ENCODE results near the gene NFIL3.
"Not testable (repeated sequence)": the region's sequence is repeated elsewhere in the genome, so short reads cannot be mapped to it uniquely, and the experiment has no call there.

NFIL3 gene

DNA sequence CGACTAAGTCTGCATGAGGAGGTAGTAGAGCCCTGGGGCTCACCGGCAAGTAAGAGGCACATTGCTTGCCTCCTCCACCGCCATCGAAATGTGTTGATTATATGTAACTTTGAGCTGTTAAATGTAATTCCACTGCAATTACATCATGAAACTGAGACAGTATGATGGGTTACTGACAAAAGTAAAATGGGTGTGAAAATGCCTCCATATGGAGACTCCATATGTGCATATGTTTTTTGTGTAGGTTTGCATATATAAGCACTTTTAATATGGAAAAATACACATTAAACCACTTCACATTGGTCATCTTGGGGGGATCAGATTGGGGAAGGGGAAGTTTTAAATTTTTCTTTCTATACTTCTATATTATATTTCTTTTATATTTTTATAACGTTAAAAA is 29.8 kb downstream of the NFIL3 start:
- no peaks in the 10 kb centered on the region for H3K27me3 ChIP-seq
- peaks cover 0 to 6% (median 0%) of the 10 kb centered on the region in 11 experiments; a peak in 2 of 22 replicates for H3K9me3 ChIP-seq (replicated peaks in 1 of 11)
- H3K4me1 ChIP-seq, result peaks cover 0 to 23% (median 0%) of the 10 kb centered on the region in 10 experiments; a peak in 7 of 20 replicates
- H3K4me3 ChIP-seq, result no peak overlapping the region
- H3K36me3 ChIP-seq, result no peaks in the 10 kb centered on the region
- H3K9ac ChIP-seq, result no peak overlapping the region
- no peaks in the 10 kb centered on the region for H4K20me1 ChIP-seq
- H3K4me2 ChIP-seq, result no peak overlapping the region
- TF ChIP-seq Cebpa-rat (IDR thresholded peaks at IDR 0.05), result no peak
- H3K27ac ChIP-seq, result no peak overlapping the region

DNA sequence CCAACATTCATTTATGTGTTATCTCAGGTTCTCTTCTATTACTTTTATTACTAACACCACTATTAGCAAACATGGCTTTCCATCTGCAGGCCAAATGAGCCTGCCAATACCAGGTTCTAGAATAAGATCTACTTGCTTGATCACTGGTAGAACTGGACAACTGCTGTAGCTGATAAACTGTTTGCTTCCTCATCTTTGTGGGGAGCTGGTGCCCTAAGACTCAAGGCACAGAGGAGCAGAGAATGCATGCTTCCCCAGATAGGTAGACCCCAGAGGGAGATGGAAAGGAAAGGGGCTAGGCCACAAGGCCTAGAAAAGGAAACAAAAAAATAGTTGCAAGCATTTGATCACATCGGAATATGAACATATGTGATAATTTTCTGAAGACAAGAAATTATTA is 31.2 kb downstream of the NFIL3 start:
- H3K9me3 ChIP-seq (replicated peaks in 1 of 11), result peaks cover 0 to 6% (median 0%) of the 10 kb centered on the region in 11 experiments; a peak in 2 of 22 replicates

DNA sequence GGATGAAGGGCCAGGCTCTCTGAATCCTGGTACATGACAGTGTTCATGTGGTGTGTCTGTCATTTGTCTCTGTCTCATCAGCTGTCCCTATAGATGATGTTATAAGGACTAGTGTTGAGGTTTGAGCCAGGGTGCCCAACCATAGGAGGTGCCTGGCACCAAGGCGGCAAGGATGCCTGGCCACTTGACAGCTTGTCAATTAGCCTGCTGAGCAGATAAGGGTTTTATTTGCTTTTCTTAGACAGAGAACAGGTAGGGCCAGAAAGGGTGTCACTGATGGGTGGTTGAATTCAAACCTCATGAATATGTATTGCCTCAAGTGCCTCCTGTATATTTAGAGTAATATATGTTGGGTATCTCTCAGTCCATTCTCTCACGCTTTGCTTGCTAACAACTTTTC is 31.8 kb downstream of the NFIL3 start:
- Histone ChIP-seq H3K4me2 (no peak overlapping the region), H3K9ac (no peak overlapping the region), H3K27me3 (no peaks in the 10 kb centered on the region), H3K27ac (no peak overlapping the region), H3K36me3 (no peaks in the 10 kb centered on the region), H3K4me3 (no peak overlapping the region), H4K20me1 (no peaks in the 10 kb centered on the region), H3K9me3 (replicated peaks in 1 of 11) (peaks cover 0 to 6% (median 0%) of the 10 kb centered on the region in 11 experiments; a peak in 2 of 22 replicates), H3K4me1 (peaks cover 0 to 23% (median 0%) of the 10 kb centered on the region in 10 experiments; a peak in 7 of 20 replicates)
- no peak for TF ChIP-seq Cebpa-rat (IDR thresholded peaks at IDR 0.05)

More for the DNA sequence above, 31.2 kb downstream of the NFIL3 start:
- Histone ChIP-seq H3K9ac (no peak overlapping the region), H4K20me1 (no peaks in the 10 kb centered on the region), H3K36me3 (no peaks in the 10 kb centered on the region), H3K4me3 (no peak overlapping the region), H3K27ac (no peak overlapping the region), H3K4me1 (peaks cover 0 to 23% (median 0%) of the 10 kb centered on the region in 10 experiments; a peak in 7 of 20 replicates), H3K4me2 (no peak overlapping the region), H3K27me3 (no peaks in the 10 kb centered on the region)
- no peak for TF ChIP-seq Cebpa-rat (IDR thresholded peaks at IDR 0.05)

DNA sequence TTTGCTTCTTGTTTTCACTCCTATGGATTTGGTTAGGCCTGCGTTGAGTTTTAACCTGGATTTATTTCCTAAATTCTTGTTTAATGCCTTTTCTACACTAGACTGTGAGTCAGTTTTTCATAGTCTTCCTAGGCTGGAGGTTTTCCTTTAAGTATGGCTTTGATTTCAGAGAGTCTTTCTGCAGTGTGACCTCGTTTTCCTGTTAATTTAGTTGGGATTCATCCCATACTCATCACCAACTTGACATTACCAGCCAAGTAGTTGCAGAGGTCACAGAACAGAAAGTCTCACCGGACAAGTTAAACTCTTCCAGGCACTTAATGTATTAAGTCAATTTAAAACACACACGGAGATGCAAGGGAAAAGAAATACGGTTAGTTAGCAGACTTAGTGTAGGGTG is 32.2 kb downstream of the NFIL3 start:
- Histone ChIP-seq H3K36me3 (no peaks in the 10 kb centered on the region), H4K20me1 (no peaks in the 10 kb centered on the region), H3K9me3 (replicated peaks in 1 of 11) (peaks cover 0 to 6% (median 0%) of the 10 kb centered on the region in 11 experiments; a peak in 2 of 22 replicates), H3K4me1 (peaks cover 0 to 21% (median 0%) of the 10 kb centered on the region in 10 experiments; a peak in 7 of 20 replicates), H3K4me3 (no peak overlapping the region), H3K27me3 (no peaks in the 10 kb centered on the region), H3K4me2 (no peak overlapping the region), H3K9ac (no peak overlapping the region), H3K27ac (no peak overlapping the region)
- TF ChIP-seq Cebpa-rat (IDR thresholded peaks at IDR 0.05), result no peak

DNA sequence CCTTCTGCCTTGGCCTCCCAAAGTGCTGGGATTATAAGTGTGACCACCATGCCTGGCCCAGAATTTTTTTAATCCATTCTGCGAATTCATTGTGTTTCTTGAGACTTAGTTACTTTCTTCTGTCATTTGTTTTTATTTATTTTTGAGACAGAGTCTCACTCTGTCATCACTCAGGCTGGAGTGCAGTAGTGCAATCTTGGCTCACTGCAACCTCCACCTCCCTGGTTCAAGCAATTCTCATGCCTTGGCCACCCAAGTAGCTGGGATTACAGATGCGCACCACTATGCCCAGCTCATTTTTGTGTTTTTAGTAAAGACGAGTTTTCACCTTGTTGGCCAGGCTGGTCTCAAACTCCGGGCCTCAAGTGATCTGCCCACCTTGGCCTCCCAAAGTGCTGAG is 33.9 kb downstream of the NFIL3 start:
- not testable (repeated sequence) for H3K9ac ChIP-seq; H3K36me3 ChIP-seq; H3K4me1 ChIP-seq; H3K4me3 ChIP-seq; H4K20me1 ChIP-seq; H3K27me3 ChIP-seq; H3K4me2 ChIP-seq; H3K9me3 ChIP-seq (replicated peaks in 1 of 11); H3K27ac ChIP-seq

DNA sequence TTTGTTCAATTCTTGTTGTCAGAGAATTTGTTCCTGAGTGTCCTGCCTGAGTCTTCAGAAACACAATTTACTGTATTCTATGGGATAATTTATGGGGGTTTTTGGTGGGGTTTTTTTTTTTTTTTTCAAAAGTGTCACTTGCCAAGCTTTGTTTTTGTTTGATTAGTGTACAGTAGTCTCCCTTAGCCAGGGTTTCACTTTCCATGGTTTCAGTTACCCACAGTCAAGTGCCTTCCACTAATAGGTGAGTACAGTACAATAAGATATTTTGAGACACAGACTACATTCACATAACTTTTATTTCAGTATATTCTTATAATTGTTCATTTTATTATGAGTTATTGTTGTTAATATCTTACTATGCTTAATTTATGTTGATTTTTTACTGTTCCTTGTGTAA is 36.9 kb downstream of the NFIL3 start:
- Histone ChIP-seq H3K9ac (no peak overlapping the region), H3K27me3 (no peaks in the 10 kb centered on the region), H3K4me2 (no peak overlapping the region), H3K4me3 (no peak overlapping the region), H4K20me1 (no peaks in the 10 kb centered on the region), H3K36me3 (no peaks in the 10 kb centered on the region), H3K4me1 (0 out of 20 replicates have a peak, but pooled peaks cover 0 to 7% (median 0%) of the 10 kb centered on the region in 10 experiments), H3K9me3 (replicated peaks in 1 of 11) (peaks cover 0 to 6% (median 0%) of the 10 kb centered on the region in 11 experiments; a peak in 2 of 22 replicates), H3K27ac (no peak overlapping the region)
- TF ChIP-seq Cebpa-rat (IDR thresholded peaks at IDR 0.05), result no peak

DNA sequence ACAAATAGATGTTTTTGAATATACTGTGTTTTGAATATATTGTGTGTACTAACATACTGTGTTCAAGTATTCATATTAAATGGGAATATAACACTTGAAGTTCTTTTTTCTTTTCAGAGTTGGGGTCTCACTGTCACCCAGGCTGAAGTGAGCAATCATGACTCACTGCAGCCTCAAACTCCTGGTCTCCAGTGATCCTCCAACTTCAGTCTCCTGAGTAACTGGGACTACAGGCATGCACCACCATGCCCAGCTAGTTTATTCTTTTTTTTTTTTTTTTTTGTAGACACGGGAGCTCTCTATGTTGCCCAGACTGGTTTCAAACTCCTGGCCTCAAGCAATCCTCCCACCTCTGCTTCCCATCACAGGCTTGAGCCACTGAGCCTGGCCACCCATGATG is 38.7 kb downstream of the NFIL3 start:
- no peak for TF ChIP-seq Cebpa-rat (IDR thresholded peaks at IDR 0.05)
- Histone ChIP-seq H3K36me3 (no peaks in the 10 kb centered on the region), H3K27ac (no peak overlapping the region), H4K20me1 (no peaks in the 10 kb centered on the region), H3K4me1 (0 out of 20 replicates have a peak, but pooled peaks cover 0 to 7% (median 0%) of the 10 kb centered on the region in 10 experiments), H3K4me2 (no peak overlapping the region), H3K4me3 (no peak overlapping the region), H3K9me3 (replicated peaks in 1 of 11) (peaks cover 0 to 6% (median 0%) of the 10 kb centered on the region in 11 experiments; a peak in 2 of 22 replicates), H3K9ac (no peak overlapping the region), H3K27me3 (no peaks in the 10 kb centered on the region)

DNA sequence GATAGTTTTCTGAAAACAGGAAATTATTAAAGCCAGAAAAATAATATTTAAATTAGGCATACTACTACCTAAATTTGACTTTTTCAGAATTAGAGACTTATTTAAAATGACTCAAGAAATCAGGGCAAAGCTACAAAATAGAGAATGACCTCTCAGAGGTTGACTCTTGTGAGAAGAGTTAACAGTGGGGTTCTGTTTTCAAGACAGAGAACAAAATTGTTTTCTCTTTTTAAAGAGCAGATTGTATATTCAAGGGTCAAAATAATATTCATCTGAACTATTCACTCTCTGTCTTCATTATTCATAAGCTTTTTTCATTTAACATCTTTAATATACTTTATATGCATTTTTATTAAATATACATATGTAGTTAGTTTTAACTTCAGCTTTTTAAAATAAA is 40.1 kb downstream of the NFIL3 start:
- H3K36me3 ChIP-seq, result no peaks in the 10 kb centered on the region
- H3K27ac ChIP-seq, result no peak overlapping the region
- H3K4me3 ChIP-seq, result no peak overlapping the region
- no peaks in the 10 kb centered on the region for H4K20me1 ChIP-seq
- TF ChIP-seq Cebpa-rat (IDR thresholded peaks at IDR 0.05), result no peak
- 0 out of 20 replicates have a peak, but pooled peaks cover 0 to 7% (median 0%) of the 10 kb centered on the region in 10 experiments for H3K4me1 ChIP-seq
- no peak overlapping the region for H3K4me2 ChIP-seq
- H3K9me3 ChIP-seq (replicated peaks in 1 of 11), result peaks cover 0 to 4% (median 2%) of the 10 kb centered on the region in 11 experiments; a peak in 7 of 22 replicates
- H3K27me3 ChIP-seq, result no peaks in the 10 kb centered on the region
- no peak overlapping the region for H3K9ac ChIP-seq

DNA sequence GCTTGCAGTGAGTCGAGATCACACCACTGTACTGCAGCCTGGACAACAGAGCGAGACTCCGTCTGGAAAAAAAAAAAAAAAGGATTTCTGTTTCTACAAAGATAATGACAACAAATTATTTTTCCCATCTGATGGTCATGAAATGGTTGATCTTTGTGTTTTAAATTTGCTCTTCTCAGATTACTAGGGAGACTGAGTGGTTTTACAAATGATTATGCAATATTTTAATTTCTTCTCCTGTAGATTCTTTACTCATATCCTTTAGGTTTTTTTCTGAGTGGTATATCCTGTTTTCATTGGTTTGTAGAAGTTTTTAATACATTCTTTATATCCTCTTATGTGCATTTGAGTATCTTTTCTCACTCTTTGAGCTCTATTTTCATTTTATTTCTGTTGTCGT is 41.3 kb downstream of the NFIL3 start:
- Histone ChIP-seq H3K4me2 (no peak overlapping the region; a peak in 1 of 22 replicates), H3K9ac (no peak overlapping the region), H3K4me1 (0 out of 20 replicates have a peak, but pooled peaks cover 0 to 7% (median 0%) of the 10 kb centered on the region in 10 experiments), H3K36me3 (no peaks in the 10 kb centered on the region), H3K4me3 (no peak overlapping the region), H3K27me3 (no peaks in the 10 kb centered on the region), H3K27ac (no peak overlapping the region), H4K20me1 (no peaks in the 10 kb centered on the region), H3K9me3 (replicated peaks in 1 of 11) (peaks cover 9 to 17% (median 15%) of the 10 kb centered on the region in 11 experiments)
- TF ChIP-seq Cebpa-rat (IDR thresholded peaks at IDR 0.05), result no peak

DNA sequence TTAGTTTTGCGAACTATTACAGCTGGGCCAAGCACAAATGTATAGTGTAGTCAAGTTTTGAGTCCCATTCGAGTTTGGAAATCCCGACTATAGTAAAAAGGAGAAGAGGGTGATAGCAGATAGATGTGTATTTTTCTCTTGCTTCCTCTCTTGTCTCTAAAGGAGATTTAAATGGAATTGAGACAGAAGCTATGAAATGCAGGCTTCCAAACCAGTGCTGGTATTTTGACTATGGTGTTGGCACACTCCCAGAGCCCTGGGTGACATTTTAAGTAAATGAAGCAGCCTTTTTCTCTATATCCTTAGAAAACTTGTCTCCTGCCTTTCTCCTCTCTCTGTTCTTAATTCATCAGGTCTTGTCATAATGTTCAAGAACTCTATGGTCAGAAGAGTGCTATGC is 44.2 kb downstream of the NFIL3 start:
- H3K36me3 ChIP-seq, result no peaks in the 10 kb centered on the region
- no peaks in the 10 kb centered on the region for H3K27me3 ChIP-seq
- H3K9me3 ChIP-seq (replicated peaks in 1 of 11), result peaks cover 10 to 22% (median 17%) of the 10 kb centered on the region in 11 experiments
- H3K9ac ChIP-seq, result no peak overlapping the region
- no peak overlapping the region for H3K4me2 ChIP-seq
- H4K20me1 ChIP-seq, result no peaks in the 10 kb centered on the region
- H3K4me3 ChIP-seq, result no peak overlapping the region
- H3K4me1 ChIP-seq, result peaks cover 8 to 22% (median 11%) of the 10 kb centered on the region in 10 experiments
- no peak overlapping the region for H3K27ac ChIP-seq
- no peak for TF ChIP-seq Cebpa-rat (IDR thresholded peaks at IDR 0.05)
